D721Med (cell line): Measurements from ENCODE around the gene CYTH3.

ENCODE experiments used
- DNase-seq: peaks from one replicate; pipeline ENCODE4 v3.0.0; 2011; ENCODE audit warnings: low spot score; ENCODE audit not compliant: insufficient read length
- FAIRE-seq: peaks from 2 replicates; lab custom pipeline; 2011; peaks lifted over from hg19 to GRCh38; lab: Jason Lieb, UNC
- CTCF ChIP-seq: IDR thresholded peaks from 2 replicates; pipeline ENCODE4 v1.5.1; 2012; ENCODE audit warnings: mild to moderate bottlenecking, control low read depth; ENCODE audit not compliant: insufficient read depth; ENCODE audit errors: missing control alignments

The CYTH3 gene

GRCh38 chr7:6266699-6267098 lies 5.7 kb downstream of the CYTH3 start:
- no peak for TF ChIP-seq CTCF
- FAIRE-seq (no peak), DNase-seq (no peak)

GRCh38 chr7:6262221-6262620 lies 10.2 kb downstream of the CYTH3 start:
- no peak for DNase-seq
- no peak for FAIRE-seq
- TF ChIP-seq CTCF, result no peak

- DNase-seq, result no peak
- no peak for FAIRE-seq
- no peak for TF ChIP-seq CTCF
Measured at GRCh38 chr7:6261699-6262098, 10.7 kb downstream of the CYTH3 start.

GRCh38 chr7:6260291-6261187 lies 11.9 kb downstream of the CYTH3 start:
- no peak for TF ChIP-seq CTCF
- DNase-seq, result no peak
- FAIRE-seq, result no peak

- DNase-seq, result no peak
- FAIRE-seq, result no peak
- TF ChIP-seq CTCF, result no peak
Measured at GRCh38 chr7:6259257-6259656, 13.2 kb downstream of the CYTH3 start.

GRCh38 chr7:6258440-6259182 lies 13.8 kb downstream of the CYTH3 start:
- TF ChIP-seq CTCF, result no peak
- no peak for DNase-seq
- no peak for FAIRE-seq

- TF ChIP-seq CTCF, result no peak
- FAIRE-seq, result no peak
Measured at GRCh38 chr7:6257675-6258074, 14.7 kb downstream of the CYTH3 start.

More at GRCh38 chr7:6257675-6258074, 14.7 kb downstream of the CYTH3 start:
- no peak for DNase-seq
